Adipocyte (in vitro differentiated cells): ENCODE measurements around the gene GCGR.

Experiments
- DNase-seq: peaks from one replicate; pipeline ENCODE4 v3.0.0-alpha.2; 2015; ENCODE audit warnings: low read depth
- H3K27me3 ChIP-seq: replicated peaks from 2 replicates; pipeline ENCODE4 v1.7.0; 2013; ENCODE audit warnings: mild to moderate bottlenecking, low read length, moderate library complexity; ENCODE audit not compliant: control insufficient read depth, insufficient read depth
- H3K36me3 ChIP-seq: 2 replicates; pipeline ENCODE4 v1.7.0; 2013; ENCODE audit warnings: low read length, mild to moderate bottlenecking, moderate library complexity; ENCODE audit not compliant: control insufficient read depth, insufficient read depth, severe bottlenecking
- H3K4me1 ChIP-seq: 2 replicates; pipeline ENCODE4 v1.7.0; 2013; ENCODE audit warnings: mild to moderate bottlenecking, low read length, moderate library complexity; ENCODE audit not compliant: control insufficient read depth, insufficient read depth
- H3K4me3 ChIP-seq: 2 replicates; pipeline ENCODE4 v1.7.0; 2013; ENCODE audit warnings: mild to moderate bottlenecking, low read length, moderate library complexity
- H3K9ac ChIP-seq: 2 replicates; pipeline ENCODE4 v1.7.0; 2013; ENCODE audit warnings: mild to moderate bottlenecking, low read length, moderate library complexity
- H3K9me3 ChIP-seq: 2 replicates; pipeline ENCODE4 v1.7.0; 2013; ENCODE audit warnings: mild to moderate bottlenecking, low read length, moderate library complexity; ENCODE audit not compliant: control insufficient read depth

The GCGR gene

DNA sequence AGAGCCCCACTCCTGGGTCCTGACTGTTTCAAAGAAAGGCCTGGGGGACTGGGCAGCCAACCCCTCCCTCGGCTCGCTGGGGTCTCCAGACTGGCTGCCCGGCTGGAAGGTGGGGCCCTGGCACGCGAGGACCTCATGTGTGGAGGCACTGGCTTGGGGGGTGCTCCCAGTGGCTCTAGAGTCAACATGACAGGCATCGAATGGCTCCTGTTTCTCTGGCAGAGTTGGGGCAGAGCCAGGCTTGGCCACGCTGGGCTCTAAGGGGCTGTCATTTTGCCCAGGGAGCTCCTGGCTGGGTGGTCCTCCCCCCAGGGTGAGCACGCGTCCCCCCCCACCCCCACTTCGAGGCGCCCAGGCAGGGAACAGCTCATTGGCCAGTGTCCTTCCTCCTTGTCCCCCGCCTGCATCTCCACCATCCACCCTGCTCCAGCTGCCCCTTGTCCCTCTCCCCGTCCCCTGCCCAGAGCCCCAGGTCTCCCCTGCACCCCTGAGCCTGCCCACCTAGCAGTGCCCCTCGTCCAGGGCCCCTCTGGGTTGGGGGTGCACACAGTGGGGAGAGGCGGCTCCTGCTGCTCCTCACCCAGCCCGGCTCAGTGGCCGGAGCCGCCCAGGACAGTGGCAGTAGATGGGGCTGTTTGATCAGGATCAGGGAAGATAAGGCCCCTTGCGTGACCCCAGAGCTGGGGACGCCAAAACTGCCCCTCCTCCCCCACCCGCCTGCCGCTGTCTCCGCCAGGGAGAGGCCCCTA, 2.7 kb downstream of the GCGR start:
- DNase-seq = no peak
- no peak overlapping the region for H3K4me3 ChIP-seq
- no peaks in the 10 kb centered on the region for H3K4me1 ChIP-seq
- H3K9me3 ChIP-seq = peaks cover 3% of the 10 kb centered on the region
- H3K27me3 ChIP-seq = peaks cover 51% of the 10 kb centered on the region
- H3K9ac ChIP-seq = no peak overlapping the region
- no peaks in the 10 kb centered on the region for H3K36me3 ChIP-seq

DNA sequence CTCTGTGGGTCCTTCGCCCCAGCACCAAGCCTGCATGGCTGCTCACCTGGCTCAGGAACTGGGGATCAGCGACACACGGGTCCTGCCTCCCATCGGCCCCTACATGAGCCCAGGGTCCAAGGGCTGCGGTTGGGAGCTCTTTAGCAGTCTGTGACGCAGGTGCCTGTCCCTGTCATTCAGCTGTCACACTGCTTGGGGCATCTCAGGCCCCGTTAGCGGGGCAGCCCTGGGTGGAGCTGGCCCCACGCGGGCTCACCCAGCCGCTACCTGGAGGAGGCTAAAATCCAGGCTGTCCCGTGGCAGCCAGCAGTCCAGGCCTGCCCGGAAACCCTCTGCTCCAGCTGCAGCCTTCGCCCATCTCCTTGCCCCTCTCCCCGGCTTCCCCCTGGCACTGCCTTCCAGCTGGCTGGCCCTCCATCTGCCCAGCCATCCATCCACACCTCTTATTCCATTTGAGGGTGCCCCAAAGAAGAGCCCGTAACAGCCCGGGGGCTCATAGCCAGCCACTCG, 3.3 kb downstream of the GCGR start:
- H3K9ac ChIP-seq = no peak overlapping the region
- DNase-seq = no peak
- H3K4me3 ChIP-seq = no peak overlapping the region
- H3K4me1 ChIP-seq = no peaks in the 10 kb centered on the region
- H3K27me3 ChIP-seq = peaks cover 47% of the 10 kb centered on the region
- H3K9me3 ChIP-seq = peaks cover 3% of the 10 kb centered on the region
- H3K36me3 ChIP-seq = no peaks in the 10 kb centered on the region

- Histone ChIP-seq H3K27me3 (peaks cover 44% of the 10 kb centered on the region), H3K4me1 (no peaks in the 10 kb centered on the region), H3K4me3 (no peak overlapping the region), H3K9me3 (peaks cover 3% of the 10 kb centered on the region), H3K36me3 (no peaks in the 10 kb centered on the region), H3K9ac (no peak overlapping the region)
- no peak for DNase-seq
Measured at GRCh38 chr17:81807839-81808238, 3.9 kb downstream of the GCGR start.

DNA sequence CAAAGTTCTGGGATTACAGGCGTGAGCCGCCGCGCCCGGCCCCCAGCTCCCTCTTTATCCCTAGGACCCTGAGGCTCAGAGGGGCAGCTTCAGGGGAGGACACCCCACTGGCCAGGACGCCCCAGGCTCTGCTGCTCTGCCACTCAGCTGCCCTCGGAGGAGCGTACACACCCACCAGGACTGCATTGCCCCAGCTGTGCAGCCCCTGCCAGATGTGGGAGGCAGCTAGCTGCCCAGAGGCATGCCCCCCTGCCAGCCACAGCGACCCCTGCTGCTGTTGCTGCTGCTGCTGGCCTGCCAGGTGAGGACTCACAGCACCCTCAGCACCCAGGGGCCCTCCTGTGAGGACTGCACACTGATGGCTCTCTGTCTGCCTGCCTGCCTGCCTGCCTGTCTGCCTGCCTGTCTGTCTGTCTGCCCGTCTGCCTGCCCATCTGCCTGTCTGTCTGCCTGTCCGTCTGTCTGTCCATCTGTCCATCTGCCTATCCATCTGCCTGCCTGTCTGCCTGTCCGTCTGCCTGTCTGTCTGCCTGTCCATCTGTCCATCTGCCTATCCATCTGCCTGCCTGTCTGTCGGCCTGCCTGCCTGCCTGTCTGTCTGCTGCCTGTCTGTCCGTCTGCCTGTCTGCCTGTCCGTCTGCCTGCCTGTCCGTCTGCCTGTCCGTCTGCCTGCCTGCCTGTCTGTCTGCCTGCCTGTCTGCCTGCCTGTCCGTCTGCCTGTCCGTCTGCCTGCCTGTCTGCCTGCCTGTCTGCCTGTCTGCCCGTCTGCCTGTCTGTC, 5.0 kb downstream of the GCGR start:
- H3K4me1 ChIP-seq = no peaks in the 10 kb centered on the region
- no peak for DNase-seq
- no peak overlapping the region for H3K9ac ChIP-seq
- no peaks in the 10 kb centered on the region for H3K36me3 ChIP-seq
- H3K4me3 ChIP-seq = no peak overlapping the region
- peaks cover 41% of the 10 kb centered on the region for H3K27me3 ChIP-seq
- peaks cover 3% of the 10 kb centered on the region for H3K9me3 ChIP-seq

DNA sequence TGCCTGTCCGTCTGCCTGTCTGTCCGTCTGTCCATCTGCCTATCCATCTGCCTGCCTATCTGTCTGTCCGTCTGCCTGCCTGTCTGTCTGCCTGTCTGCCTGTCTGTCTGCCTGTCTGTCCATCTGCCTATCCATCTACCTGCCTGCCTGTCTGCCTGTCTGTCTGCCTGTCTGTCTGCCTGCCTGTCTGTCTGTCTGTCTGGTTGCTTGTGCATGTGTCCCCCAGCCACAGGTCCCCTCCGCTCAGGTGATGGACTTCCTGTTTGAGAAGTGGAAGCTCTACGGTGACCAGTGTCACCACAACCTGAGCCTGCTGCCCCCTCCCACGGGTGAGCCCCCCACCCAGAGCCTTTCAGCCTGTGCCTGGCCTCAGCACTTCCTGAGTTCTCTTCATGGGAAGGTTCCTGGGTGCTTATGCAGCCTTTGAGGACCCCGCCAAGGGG, 5.6 kb downstream of the GCGR start:
- H3K9me3 ChIP-seq = peaks cover 3% of the 10 kb centered on the region
- DNase-seq = no peak
- no peak overlapping the region for H3K4me3 ChIP-seq
- H3K9ac ChIP-seq = no peak overlapping the region
- H3K36me3 ChIP-seq = no peaks in the 10 kb centered on the region
- peaks cover 41% of the 10 kb centered on the region for H3K27me3 ChIP-seq
- no peaks in the 10 kb centered on the region for H3K4me1 ChIP-seq

- no peak for DNase-seq
- Histone ChIP-seq H3K27me3 (peaks cover 46% of the 10 kb centered on the region), H3K4me1 (no peaks in the 10 kb centered on the region), H3K9ac (no peak overlapping the region), H3K4me3 (no peak overlapping the region), H3K36me3 (no peaks in the 10 kb centered on the region), H3K9me3 (peaks cover 3% of the 10 kb centered on the region)
Measured at GRCh38 chr17:81810476-81810875, 6.5 kb downstream of the GCGR start.

GRCh38 chr17:81810892-81811704, 7.1 kb downstream of the GCGR start:
- Histone ChIP-seq H3K4me3 (no peak overlapping the region), H3K9me3 (peaks cover 3% of the 10 kb centered on the region), H3K4me1 (no peaks in the 10 kb centered on the region), H3K9ac (no peak overlapping the region), H3K36me3 (no peaks in the 10 kb centered on the region), H3K27me3 (peaks cover 47% of the 10 kb centered on the region)
- no peak for DNase-seq

DNA sequence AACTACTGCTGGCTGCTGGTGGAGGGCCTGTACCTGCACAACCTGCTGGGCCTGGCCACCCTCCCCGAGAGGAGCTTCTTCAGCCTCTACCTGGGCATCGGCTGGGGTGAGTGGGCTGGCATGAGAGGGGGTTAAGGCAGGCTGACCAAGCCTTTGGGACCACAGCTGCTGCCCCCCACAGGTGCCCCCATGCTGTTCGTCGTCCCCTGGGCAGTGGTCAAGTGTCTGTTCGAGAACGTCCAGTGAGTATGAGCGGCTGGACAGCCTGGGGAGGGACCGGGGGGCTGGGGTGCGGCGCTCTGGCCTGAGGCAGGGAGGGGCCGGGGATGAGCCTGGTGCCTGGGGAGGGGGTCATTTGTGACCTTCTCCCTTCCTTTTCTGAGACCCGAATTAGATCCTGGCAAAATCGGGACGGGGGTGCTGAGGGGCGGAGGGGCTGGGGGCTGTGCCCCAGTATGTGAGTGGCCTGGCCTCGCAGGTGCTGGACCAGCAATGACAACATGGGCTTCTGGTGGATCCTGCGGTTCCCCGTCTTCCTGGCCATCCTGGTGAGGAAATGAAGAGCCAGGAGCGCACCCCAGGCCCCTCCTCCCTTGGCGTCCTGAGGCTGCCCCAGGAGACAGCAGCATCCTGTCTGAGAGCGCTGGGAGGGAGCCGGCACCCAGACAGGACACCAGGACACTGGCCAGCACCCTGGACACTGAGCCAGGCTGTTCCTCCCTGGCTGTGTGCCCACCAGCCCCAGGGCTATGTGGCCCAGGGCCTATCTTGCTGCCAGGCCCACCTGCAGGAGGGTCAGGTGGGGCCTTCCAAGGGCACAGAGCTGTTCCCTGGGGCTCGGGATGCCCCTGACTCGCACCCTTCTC, 8.0 kb downstream of the GCGR start:
- H3K4me3 ChIP-seq = no peak overlapping the region
- no peaks in the 10 kb centered on the region for H3K36me3 ChIP-seq
- H3K4me1 ChIP-seq = no peaks in the 10 kb centered on the region
- peaks cover 41% of the 10 kb centered on the region for H3K27me3 ChIP-seq
- H3K9me3 ChIP-seq = peaks cover 3% of the 10 kb centered on the region
- H3K9ac ChIP-seq = no peak overlapping the region
- no peak for DNase-seq

GRCh38 chr17:81812571-81813370, 8.8 kb downstream of the GCGR start:
- Histone ChIP-seq H3K9me3 (peaks cover 3% of the 10 kb centered on the region), H3K4me3 (no peak overlapping the region), H3K9ac (no peak overlapping the region), H3K27me3 (peaks cover 43% of the 10 kb centered on the region), H3K4me1 (no peaks in the 10 kb centered on the region), H3K36me3 (no peaks in the 10 kb centered on the region)
- no peak for DNase-seq

GRCh38 chr17:81813371-81813684, 9.4 kb downstream of the GCGR start:
- H3K27me3 ChIP-seq = peaks cover 49% of the 10 kb centered on the region
- no peak overlapping the region for H3K4me3 ChIP-seq
- H3K4me1 ChIP-seq = no peaks in the 10 kb centered on the region
- H3K36me3 ChIP-seq = no peaks in the 10 kb centered on the region
- H3K9ac ChIP-seq = no peak overlapping the region
- peaks cover 3% of the 10 kb centered on the region for H3K9me3 ChIP-seq
- no peak for DNase-seq
